PC-9 (cell line): Measurements from ENCODE around the gene SGMS1.

Experiments
- EZH2 ChIP-seq: fragments of 200-600 bp; sonication (generic); IDR thresholded peaks from 2 replicates; pipeline ENCODE4 v1.8.0; 2017; ENCODE audit warnings: antibody characterized with exemption, low read depth
- TF ChIP-seq, protein P1 (sequence below): fragments of 200-600 bp; sonication (generic); conservative IDR thresholded peaks from 2 replicates; pipeline ENCODE4 v1.6.1; 2017; ENCODE audit warnings: mixed run types, antibody characterized with exemption, mild to moderate bottlenecking, moderate library complexity

DNA sequence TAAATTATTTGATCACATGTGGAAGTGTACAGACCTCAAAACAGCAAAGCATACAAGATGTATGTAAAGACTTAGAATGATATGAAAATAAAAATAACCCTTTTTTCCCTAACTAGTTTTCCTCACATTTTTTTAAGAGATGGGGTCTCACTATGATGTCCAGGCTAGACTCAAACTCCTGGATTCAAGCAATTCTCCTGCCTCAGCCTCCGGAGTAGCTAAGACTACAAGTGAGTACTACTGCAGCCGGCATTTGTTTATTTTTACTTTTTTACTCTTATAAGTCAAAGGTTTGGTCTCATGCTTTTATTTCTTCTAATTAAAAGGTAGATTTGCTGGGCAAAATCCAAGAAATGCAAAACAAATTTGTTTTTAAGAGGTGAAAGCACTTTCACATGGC lies 248.0 kb downstream of the SGMS1 start:
- TF ChIP-seq, protein P1, sequence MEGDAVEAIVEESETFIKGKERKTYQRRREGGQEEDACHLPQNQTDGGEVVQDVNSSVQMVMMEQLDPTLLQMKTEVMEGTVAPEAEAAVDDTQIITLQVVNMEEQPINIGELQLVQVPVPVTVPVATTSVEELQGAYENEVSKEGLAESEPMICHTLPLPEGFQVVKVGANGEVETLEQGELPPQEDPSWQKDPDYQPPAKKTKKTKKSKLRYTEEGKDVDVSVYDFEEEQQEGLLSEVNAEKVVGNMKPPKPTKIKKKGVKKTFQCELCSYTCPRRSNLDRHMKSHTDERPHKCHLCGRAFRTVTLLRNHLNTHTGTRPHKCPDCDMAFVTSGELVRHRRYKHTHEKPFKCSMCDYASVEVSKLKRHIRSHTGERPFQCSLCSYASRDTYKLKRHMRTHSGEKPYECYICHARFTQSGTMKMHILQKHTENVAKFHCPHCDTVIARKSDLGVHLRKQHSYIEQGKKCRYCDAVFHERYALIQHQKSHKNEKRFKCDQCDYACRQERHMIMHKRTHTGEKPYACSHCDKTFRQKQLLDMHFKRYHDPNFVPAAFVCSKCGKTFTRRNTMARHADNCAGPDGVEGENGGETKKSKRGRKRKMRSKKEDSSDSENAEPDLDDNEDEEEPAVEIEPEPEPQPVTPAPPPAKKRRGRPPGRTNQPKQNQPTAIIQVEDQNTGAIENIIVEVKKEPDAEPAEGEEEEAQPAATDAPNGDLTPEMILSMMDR: no peak
- TF ChIP-seq EZH2: no peak
